ENCODE results near the gene NELL1.

The NELL1 gene

DNA sequence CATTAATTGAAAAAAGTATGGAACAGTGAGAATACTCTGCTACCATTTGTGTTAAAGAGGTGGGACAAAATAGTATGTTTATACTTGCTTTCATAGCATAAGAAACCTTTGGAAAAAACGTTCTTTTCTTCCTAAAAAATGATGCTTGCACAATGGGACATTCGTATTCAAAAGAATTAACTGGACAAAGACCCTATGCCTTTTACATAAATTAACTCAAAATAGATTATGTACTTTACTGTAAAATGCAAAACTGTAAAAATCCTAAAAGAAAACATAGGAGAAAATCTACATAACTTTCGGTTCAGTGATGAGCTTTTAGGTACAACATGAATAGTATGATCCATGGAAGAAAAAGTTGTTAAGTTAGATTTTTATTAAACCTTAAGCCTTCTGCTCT, 166.2 kb downstream of the NELL1 start:
- Histone ChIP-seq H3K27ac (replicated peaks) (no peak overlapping the region), H3K27me3 (ENCODE audit: insufficient read depth, poor library complexity, severe bottlenecking) (no peaks in the 10 kb centered on the region), H3K4me3 (replicated peaks; ENCODE audit: insufficient read depth, low read length) (no peak overlapping the region)
- TF ChIP-seq, protein P1, sequence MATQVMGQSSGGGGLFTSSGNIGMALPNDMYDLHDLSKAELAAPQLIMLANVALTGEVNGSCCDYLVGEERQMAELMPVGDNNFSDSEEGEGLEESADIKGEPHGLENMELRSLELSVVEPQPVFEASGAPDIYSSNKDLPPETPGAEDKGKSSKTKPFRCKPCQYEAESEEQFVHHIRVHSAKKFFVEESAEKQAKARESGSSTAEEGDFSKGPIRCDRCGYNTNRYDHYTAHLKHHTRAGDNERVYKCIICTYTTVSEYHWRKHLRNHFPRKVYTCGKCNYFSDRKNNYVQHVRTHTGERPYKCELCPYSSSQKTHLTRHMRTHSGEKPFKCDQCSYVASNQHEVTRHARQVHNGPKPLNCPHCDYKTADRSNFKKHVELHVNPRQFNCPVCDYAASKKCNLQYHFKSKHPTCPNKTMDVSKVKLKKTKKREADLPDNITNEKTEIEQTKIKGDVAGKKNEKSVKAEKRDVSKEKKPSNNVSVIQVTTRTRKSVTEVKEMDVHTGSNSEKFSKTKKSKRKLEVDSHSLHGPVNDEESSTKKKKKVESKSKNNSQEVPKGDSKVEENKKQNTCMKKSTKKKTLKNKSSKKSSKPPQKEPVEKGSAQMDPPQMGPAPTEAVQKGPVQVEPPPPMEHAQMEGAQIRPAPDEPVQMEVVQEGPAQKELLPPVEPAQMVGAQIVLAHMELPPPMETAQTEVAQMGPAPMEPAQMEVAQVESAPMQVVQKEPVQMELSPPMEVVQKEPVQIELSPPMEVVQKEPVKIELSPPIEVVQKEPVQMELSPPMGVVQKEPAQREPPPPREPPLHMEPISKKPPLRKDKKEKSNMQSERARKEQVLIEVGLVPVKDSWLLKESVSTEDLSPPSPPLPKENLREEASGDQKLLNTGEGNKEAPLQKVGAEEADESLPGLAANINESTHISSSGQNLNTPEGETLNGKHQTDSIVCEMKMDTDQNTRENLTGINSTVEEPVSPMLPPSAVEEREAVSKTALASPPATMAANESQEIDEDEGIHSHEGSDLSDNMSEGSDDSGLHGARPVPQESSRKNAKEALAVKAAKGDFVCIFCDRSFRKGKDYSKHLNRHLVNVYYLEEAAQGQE (IDR thresholded peaks at IDR 0.05; ENCODE audit: insufficient replicate concordance, low read depth) = no peak
- TF ChIP-seq SPI1 (IDR thresholded peaks at IDR 0.05; ENCODE audit: borderline replicate concordance, low read depth) (no peak), GABPA (IDR thresholded peaks at IDR 0.05; ENCODE audit: low read depth) (no peak), POLR2AphosphoS5 (IDR thresholded peaks at IDR 0.05; ENCODE audit: low read depth) (no peak)
- TF ChIP-seq, protein P2, sequence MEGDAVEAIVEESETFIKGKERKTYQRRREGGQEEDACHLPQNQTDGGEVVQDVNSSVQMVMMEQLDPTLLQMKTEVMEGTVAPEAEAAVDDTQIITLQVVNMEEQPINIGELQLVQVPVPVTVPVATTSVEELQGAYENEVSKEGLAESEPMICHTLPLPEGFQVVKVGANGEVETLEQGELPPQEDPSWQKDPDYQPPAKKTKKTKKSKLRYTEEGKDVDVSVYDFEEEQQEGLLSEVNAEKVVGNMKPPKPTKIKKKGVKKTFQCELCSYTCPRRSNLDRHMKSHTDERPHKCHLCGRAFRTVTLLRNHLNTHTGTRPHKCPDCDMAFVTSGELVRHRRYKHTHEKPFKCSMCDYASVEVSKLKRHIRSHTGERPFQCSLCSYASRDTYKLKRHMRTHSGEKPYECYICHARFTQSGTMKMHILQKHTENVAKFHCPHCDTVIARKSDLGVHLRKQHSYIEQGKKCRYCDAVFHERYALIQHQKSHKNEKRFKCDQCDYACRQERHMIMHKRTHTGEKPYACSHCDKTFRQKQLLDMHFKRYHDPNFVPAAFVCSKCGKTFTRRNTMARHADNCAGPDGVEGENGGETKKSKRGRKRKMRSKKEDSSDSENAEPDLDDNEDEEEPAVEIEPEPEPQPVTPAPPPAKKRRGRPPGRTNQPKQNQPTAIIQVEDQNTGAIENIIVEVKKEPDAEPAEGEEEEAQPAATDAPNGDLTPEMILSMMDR (IDR thresholded peaks at IDR 0.05; ENCODE audit: insufficient read depth, low read length) = no peak
- DNase-seq (ENCODE audit: low read depth in 1 of 2, low spot score in 1 of 2) = no peak

DNA sequence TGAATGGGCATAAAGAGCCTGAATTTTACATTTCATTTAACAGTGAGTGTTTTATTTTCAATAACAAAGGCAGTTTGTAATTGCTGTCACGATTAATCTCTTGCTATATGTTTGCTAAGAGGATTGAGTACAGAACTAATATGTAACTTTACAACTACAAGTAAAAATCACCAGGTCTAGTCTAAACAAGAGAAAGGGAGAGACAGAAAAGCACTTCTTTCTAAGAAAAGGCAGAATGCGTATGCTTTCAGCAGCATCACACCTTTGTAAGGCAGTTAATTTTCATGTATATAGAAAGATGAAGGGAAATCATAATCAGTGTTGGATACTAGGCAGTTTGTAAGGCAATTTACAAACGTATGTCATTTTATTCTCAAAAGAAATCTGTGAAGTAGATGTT, 169.8 kb downstream of the NELL1 start:
- H3K27ac ChIP-seq (replicated peaks) = no peak overlapping the region
- no peak for TF ChIP-seq POLR2AphosphoS5 (IDR thresholded peaks at IDR 0.05; ENCODE audit: low read depth)
- DNase-seq (ENCODE audit: low read depth in 1 of 2, low spot score in 1 of 2) = no peak
- no peak overlapping the region for H3K4me3 ChIP-seq (replicated peaks; ENCODE audit: insufficient read depth, low read length)
- H3K27me3 ChIP-seq (ENCODE audit: insufficient read depth, poor library complexity, severe bottlenecking) = no peaks in the 10 kb centered on the region

DNA sequence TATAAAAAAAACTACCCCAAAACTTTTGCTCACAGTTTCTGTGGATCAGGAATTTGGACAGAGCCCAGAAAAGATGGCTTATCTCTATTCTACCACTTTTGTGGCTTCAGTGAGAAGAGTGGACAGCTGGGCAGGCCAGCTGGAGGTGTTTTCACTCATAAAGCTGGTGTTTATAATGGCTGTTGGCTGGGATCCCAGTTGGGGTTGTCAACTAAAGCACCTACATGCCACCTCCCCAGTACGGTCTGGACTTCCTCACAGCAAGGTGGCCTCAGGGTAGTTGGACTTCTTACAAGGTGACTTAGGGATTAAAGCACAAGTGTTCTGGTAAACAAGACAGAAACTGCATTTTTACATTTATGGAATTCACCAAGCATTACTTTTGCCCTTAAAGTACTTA, 171.0 kb downstream of the NELL1 start:
- Histone ChIP-seq H3K4me3 (replicated peaks; ENCODE audit: insufficient read depth, low read length) (no peak overlapping the region), H3K27me3 (ENCODE audit: insufficient read depth, poor library complexity, severe bottlenecking) (no peaks in the 10 kb centered on the region), H3K27ac (replicated peaks) (no peak overlapping the region)
- no peak for DNase-seq (ENCODE audit: low read depth in 1 of 2, low spot score in 1 of 2)
- TF ChIP-seq, protein P1 (IDR thresholded peaks at IDR 0.05; ENCODE audit: insufficient replicate concordance, low read depth) = no peak
- no peak for TF ChIP-seq GABPA (IDR thresholded peaks at IDR 0.05; ENCODE audit: low read depth)
- TF ChIP-seq, protein P2 (IDR thresholded peaks at IDR 0.05; ENCODE audit: insufficient read depth, low read length) = no peak
- TF ChIP-seq POLR2AphosphoS5 (IDR thresholded peaks at IDR 0.05; ENCODE audit: low read depth) = no peak
- no peak for TF ChIP-seq SPI1 (IDR thresholded peaks at IDR 0.05; ENCODE audit: borderline replicate concordance, low read depth)

DNA sequence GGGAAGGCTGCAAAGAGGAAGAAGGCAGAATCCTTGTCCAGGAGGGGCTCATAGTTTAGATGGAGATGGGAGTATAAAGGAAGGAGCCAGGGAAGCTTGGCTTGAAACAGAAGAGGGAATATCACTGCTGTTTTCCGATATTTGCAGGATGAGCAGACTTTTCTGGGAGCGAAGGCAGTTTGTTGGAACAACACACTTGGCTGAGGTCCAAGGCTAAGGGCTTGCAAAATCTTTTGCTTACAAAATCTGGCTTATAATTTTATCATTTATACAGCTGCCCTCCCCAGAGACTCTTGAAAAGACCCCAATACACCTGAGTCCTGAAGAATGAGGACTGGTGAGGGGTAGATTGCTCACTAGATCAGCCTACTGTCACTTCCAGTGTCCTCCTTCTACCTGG, 174.8 kb downstream of the NELL1 start:
- H3K27ac ChIP-seq (replicated peaks) = no peak overlapping the region
- DNase-seq (ENCODE audit: low read depth in 1 of 2, low spot score in 1 of 2) = no peak
- no peak for TF ChIP-seq SPI1 (IDR thresholded peaks at IDR 0.05; ENCODE audit: borderline replicate concordance, low read depth)
- TF ChIP-seq, protein P1 (IDR thresholded peaks at IDR 0.05; ENCODE audit: insufficient replicate concordance, low read depth) = no peak
- TF ChIP-seq, protein P2 (IDR thresholded peaks at IDR 0.05; ENCODE audit: insufficient read depth, low read length) = no peak
- no peak for TF ChIP-seq POLR2AphosphoS5 (IDR thresholded peaks at IDR 0.05; ENCODE audit: low read depth)
- TF ChIP-seq GABPA (IDR thresholded peaks at IDR 0.05; ENCODE audit: low read depth) = no peak

More for the DNA sequence above, 174.8 kb downstream of the NELL1 start:
- Histone ChIP-seq H3K27me3 (ENCODE audit: insufficient read depth, poor library complexity, severe bottlenecking) (no peaks in the 10 kb centered on the region), H3K4me3 (replicated peaks; ENCODE audit: insufficient read depth, low read length) (no peak overlapping the region)
